Superior temporal gyrus (tissue), 1 donor: ENCODE measurements around the gene STOM.

ENCODE experiments used
- DNase-seq: peaks from one replicate; pipeline ENCODE4 v3.0.0-alpha.2; 2016; ENCODE audit errors: extremely low spot score

The STOM gene

GRCh38 chr9:121371495-121372061 lies 1.5 kb upstream of the STOM start:
- DNase-seq, result no peak

DNA sequence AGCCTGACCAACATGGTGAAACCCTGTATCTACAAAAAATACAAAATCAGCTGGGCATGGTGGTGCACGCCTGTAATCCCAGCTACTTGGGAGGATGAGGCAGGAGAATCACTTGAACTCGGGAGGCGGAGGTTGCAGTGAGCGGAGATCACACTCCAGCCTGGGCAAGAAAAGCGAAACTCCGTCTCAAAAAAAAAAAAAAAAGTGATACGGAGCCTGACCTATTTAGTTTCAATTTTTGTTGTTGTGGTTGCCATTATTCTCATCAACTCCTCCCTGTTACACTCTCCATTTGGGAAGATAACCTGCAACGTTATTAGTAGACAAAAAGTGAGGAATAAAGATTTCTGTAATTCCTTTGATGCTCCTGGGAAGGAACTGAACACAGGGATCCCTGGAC lies 1.3 kb downstream of the STOM start:
- DNase-seq, result no peak

DNA sequence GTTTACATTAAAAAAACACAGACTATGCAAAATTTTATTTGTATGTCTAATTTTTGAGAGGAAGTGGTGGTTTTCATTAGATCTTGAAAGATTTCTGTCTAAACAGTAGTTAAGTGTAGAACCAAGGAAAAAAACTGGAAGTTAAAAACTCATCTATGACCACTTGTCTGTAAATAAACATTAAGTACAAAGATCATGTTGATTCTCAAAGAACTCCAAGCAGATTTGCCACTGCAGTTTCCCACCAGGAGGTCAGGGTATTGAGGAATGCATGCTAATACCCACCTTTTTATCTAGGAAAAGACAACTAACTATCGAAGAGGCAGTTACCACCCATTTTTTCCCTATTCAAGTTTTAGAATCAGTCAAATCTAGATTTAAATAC lies 1.9 kb downstream of the STOM start:
- no peak for DNase-seq

DNA sequence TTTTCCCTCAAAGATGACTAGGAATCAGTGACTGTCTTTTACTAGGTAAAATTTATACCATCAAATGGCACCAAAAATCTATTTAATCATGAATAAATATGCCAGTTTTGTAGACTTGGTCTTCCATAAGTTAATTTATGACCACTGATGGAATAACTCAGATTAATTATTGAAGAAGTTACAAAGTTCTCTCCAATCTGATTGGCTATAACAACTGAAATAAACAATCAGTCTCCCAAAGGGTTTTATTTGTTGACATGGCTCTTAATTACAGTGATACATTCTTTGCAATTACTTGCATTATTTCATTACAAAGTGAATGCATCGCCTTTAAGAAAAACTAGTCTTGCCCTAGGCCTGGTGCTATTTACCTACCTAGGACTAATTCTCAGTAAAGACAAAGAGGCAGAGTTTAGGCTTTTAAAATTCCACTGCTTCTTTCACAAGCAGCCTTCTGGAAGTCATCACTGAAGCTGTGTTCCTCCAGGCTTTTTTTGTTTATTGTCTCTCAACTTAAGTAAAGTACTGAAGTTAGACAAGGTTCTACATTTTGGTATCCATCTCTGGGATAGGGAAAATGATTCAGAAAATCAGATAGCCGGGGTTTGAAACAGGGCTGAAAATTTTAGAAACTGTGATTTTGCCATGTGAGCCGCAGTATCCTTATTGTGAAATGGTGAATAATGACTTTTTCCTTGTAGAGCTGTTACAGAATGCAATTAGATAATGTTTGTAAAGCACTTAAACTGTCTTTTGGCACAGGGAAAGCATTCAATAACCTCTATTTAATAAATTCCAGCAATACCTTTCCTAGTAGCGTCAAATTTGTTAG lies 2.5 kb downstream of the STOM start:
- DNase-seq, result no peak

GRCh38 chr9:121366611-121367192 lies 3.3 kb downstream of the STOM start:
- DNase-seq, result no peak

- no peak for DNase-seq
These were observed 4.5 kb downstream of the STOM start for GRCh38 chr9:121365564-121365963.

- DNase-seq, result no peak
These were observed 5.2 kb downstream of the STOM start for GRCh38 chr9:121364886-121365285.

- DNase-seq, result no peak
These were observed 6.0 kb downstream of the STOM start for GRCh38 chr9:121364077-121364476.

GRCh38 chr9:121363622-121363961 lies 6.5 kb downstream of the STOM start:
- no peak for DNase-seq

DNA sequence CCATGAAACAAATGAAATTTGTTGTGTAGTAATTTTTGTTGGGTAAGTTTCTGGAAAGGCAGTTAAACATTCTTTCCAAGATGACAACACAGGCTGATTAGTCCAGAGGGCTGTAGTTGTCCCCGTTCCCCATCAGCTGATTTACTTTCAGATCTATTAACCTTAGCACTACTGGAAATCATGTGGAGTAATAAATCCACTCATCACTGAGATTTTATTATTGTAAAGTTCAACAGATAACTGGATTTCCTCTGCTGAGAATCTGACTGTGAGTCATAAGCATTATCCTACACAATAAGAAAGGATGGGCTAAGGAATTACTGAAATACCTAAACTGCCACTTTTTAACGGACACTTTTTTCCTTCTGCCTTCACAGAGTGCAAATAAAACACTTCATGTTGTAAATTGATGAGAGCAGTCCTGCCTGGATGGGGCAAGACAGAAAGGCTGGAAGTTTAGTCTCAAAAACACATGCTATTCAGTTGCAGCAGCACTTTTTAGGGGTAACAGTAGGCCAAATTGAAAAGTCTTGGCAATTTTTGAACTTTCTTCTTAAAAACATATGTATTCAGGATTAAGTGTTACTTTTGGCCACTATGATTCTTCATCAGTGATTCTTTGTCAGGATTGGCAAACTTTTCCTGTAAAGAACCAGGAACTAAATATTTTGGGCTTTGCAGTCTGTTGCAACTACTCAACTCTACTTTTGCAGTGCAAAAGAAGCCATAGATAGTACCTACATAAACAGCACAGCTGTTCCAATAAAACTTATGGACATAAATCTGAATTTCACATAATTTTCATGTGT lies 7.0 kb downstream of the STOM start:
- no peak for DNase-seq

GRCh38 chr9:121360601-121361374 lies 9.3 kb downstream of the STOM start:
- no peak for DNase-seq

DNA sequence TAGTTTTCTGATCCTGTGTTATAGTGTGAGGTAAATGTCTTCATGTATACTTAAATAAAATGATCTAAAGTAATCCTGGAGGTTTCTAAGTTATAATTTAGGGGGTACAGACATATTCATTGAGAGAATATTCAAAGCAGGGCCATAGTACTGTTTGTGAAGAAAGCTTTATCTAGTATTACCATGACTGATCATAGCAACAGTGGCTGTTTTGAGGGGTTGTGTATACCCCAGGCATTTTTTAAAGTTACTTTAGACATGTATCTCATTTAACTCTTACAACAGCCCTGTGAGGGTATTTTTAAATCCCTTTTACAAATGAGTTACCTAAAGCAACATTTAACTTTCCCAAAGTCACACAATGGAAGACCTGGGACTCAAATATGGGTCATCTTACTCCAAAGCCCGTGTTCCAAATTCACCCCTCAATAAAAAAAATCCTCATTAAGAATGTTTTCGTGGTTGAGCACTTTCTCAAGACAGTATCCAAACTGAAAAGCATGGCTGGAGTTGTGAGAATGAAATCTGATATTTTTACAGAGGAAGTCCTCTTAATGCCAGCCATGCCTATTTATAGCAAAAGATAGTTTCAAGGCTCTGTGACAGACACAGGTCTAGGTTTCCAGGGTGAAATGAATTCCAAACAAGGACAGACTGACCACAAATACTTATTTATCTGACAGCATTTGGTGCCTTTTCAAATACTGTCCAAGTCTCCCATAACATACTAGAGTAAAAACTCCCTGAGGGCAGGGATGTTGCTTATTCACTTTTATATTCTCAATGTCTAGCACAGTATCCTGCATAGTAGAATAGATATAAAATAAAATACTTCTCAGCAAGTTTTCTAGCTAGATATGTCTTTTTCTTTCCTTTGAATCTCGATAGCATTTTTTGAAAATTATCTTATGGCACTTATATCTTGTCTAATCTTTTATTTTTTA lies 10.4 kb downstream of the STOM start:
- DNase-seq, result no peak

DNA sequence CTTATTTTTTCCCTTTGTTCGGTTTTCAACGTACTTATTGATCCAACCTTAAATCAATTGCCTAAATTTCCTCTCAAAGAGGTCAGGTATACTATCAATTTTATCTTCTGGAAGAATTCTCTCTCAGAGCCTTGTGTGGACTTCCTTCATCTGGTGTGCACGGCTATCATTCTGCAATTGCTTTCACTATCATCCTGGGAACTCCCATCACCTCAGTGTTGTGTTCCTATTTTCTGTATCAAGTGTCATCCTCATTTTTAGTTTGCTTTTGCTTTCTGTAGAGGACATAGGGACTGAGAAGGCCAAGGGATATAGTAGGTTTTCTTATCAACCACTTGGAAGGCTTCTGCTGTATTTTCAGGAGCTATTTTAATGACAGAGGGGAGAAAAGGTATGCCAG lies 11.3 kb downstream of the STOM start:
- DNase-seq, result no peak

DNA sequence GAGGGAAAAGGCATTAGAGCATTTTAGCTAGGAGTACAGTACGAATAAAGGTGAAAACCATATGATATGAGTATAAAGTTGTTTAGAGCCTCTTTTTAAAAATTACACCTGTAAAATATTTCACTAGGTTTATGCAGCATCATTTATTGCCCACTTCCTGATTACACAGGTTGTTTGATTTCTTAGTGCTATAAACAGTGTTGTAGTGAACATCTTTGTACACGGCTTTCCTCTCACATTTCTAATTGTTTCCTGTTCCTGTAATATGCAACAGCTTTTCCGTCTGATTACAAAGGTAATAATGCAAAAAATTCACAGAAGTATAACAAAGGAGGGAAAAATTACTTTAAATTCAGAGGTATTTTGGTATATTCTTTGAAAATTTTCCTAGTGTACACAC lies 13.0 kb downstream of the STOM start:
- no peak for DNase-seq

- no peak for DNase-seq
These were observed 15.3 kb downstream of the STOM start for GRCh38 chr9:121354762-121355161.

DNA sequence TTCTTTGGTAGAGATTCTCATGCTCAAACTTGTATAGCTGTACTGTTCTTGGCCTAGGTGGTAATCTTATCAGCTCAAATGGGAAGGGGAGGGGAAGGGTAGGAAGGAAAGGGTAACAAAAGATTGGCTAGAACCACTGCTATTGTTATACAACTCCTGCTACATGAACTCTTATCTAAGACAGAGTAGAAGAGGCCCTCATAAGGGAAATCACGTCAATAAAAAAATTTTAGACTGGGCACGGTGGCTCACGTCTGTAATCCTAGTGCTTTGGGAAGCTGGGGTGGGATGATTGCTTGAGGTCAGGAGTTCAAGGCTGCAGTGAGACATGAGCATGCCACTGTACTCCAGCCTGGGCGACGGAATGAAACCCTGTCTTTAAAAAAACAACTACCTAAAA lies 15.9 kb downstream of the STOM start:
- DNase-seq, result no peak

DNA sequence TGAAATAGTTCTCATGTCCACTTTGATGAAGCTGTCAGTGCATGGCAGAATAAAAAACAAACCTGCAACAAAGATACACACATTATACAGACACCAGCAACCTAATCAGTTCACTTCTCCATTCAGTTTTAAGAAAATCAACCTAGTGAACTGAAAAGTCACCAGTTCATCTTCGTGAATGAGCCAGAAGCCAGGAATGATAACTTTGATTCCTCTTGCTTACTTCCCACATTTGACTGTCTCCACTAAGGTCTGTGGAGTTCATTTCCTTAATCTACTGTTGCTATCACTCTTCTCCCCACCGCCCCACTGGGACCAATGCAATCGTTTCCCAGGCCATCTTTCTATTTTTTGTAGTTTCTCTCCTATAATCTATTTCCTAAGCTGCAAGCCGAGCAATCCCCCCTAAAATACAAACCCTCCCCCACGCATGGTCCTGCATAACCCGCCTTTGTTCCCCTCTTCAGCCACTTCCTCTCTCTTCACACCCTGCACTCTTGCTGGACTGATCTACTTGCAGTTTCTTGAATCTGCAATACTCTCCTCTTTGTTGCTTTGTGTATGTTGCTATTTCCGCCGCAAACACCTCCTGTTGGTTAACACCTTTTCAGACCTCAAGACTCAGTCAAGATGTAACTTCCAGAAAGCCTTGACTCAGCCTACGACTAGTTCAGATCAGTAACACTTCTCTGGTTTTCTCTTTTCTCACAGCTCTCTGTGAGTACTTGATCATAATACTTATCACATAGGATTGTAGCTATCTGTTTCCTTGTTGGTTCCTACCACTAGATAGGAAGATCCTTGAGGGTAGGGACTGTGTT lies 16.6 kb downstream of the STOM start:
- DNase-seq, result no peak

- DNase-seq, result peak; percentile 71
These were observed 19.0 kb downstream of the STOM start for GRCh38 chr9:121350993-121351561.

DNA sequence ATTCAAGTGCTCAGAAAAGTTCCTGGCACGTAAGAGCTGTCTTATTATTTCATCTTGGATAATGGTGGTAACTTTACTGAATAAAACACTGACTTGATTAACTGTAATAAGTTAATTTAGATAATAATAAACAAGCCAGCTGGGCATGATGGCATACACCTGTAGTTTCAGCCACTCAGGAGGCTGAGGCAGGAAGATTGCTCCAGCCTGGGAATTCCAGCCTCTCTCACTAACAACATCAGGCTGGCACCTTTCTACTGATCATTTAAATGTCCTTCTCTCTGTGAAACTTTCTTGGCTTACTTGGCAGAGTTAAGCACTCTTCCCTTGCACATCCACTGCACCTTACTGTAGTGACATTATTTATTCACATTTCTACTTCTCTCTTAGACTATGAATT lies 20.0 kb downstream of the STOM start:
- no peak for DNase-seq
